ENCODE results near the gene C2orf68. TPM values are rescaled to one million over a fixed set of nuclear protein-coding genes. Genes with fewer than 3 reads are reported as not detected.
A peak's percentile ranks its signal among the peaks of the same experiment; 100 is the strongest.
"Not testable (repeated sequence)": the region's sequence is repeated elsewhere in the genome, so short reads cannot be mapped to it uniquely, and the experiment has no call there.

Gene C2orf68
- total RNA-seq, 4 donors from 2014 or later = 9.1 to 25.7 (median 16.7) TPM

- Histone ChIP-seq H3K9me3 (no peaks in the 10 kb centered on the region), H3K27ac (replicated peaks in 1 of 4) (no peak overlapping the region), H3K36me3 (peaks cover 44 to 63% (median 56%) of the 10 kb centered on the region in 4 donors), H3K4me1 (peaks cover 23 to 34% (median 32%) of the 10 kb centered on the region in 4 donors), H3K27me3 (no peaks in the 10 kb centered on the region), H3K4me3 (no peak overlapping the region)
- DNase-seq (ENCODE audit: extremely low spot score) = no peak
- intact Hi-C loops (cut with DNase I) = no loop called here
- no peak for TF ChIP-seq POLR2A (IDR thresholded peaks at IDR 0.05; ENCODE audit: low read depth)
- no peak for TF ChIP-seq CTCF (IDR thresholded peaks at IDR 0.05)
- no peak for TF ChIP-seq EP300 (IDR thresholded peaks at IDR 0.05)
- TF ChIP-seq POLR2AphosphoS5 (IDR thresholded peaks at IDR 0.05) = no peak
- 90% methylated on average over 6 of the region's 6 CpGs for WGBS
These were observed 7.8 kb upstream of the C2orf68 start for GRCh38 chr2:85619617-85620016.

GRCh38 chr2:85617723-85618122 is 5.9 kb upstream of the C2orf68 start:
- peaks cover 26 to 44% (median 38%) of the 10 kb centered on the region in 4 donors for H3K36me3 ChIP-seq
- intact Hi-C loops (cut with DNase I); DNase-seq (ENCODE audit: extremely low spot score); H3K9me3 ChIP-seq; H3K27ac ChIP-seq (replicated peaks in 1 of 4); H3K27me3 ChIP-seq: not testable (repeated sequence)
- 83% methylated on average over 5 of the region's 5 CpGs for WGBS
- H3K4me1 ChIP-seq = peaks cover 13 to 34% (median 32%) of the 10 kb centered on the region in 4 donors
- peak overlapping the region in 1 of 4 donors; percentile 98 for H3K4me3 ChIP-seq

- no peak for TF ChIP-seq CTCF (IDR thresholded peaks at IDR 0.05)
- no peak for TF ChIP-seq POLR2AphosphoS5 (IDR thresholded peaks at IDR 0.05)
- TF ChIP-seq EP300 (IDR thresholded peaks at IDR 0.05) = no peak
- no peak for TF ChIP-seq POLR2A (IDR thresholded peaks at IDR 0.05; ENCODE audit: low read depth)
- no peaks in the 10 kb centered on the region for H3K27me3 ChIP-seq
- H3K9me3 ChIP-seq = no peaks in the 10 kb centered on the region
- peaks cover 5 to 21% (median 16%) of the 10 kb centered on the region in 4 donors for H3K36me3 ChIP-seq
- DNase-seq (ENCODE audit: extremely low spot score) = no peak
- peak overlapping the region; percentile 67 to 98 (median 90) for H3K4me3 ChIP-seq
- H3K27ac ChIP-seq (replicated peaks in 1 of 4) = peak overlapping the region; percentile 82 to 94 (median 92)
- peaks cover 16 to 52% (median 45%) of the 10 kb centered on the region in 4 donors for H3K4me1 ChIP-seq
- 87% methylated on average over 17 of the region's 17 CpGs for WGBS
- intact Hi-C loops (cut with DNase I) = no loop called here
These were observed 3.5 kb upstream of the C2orf68 start for GRCh38 chr2:85615413-85615728.

GRCh38 chr2:85614757-85615156 is 2.9 kb upstream of the C2orf68 start:
- 90% methylated on average over 7 of the region's 7 CpGs for WGBS
- intact Hi-C loops (cut with DNase I); H3K9me3 ChIP-seq; DNase-seq (ENCODE audit: extremely low spot score); H3K27ac ChIP-seq (replicated peaks in 1 of 4); H3K27me3 ChIP-seq; H3K4me3 ChIP-seq: not testable (repeated sequence)
- H3K4me1 ChIP-seq = peaks cover 17 to 58% (median 51%) of the 10 kb centered on the region in 4 donors
- H3K36me3 ChIP-seq = peaks cover 5 to 19% (median 13%) of the 10 kb centered on the region in 4 donors

- peaks cover under 1 to 19% (median 12%) of the 10 kb centered on the region in 4 donors for H3K36me3 ChIP-seq
- H3K27me3 ChIP-seq = no peaks in the 10 kb centered on the region
- DNase-seq (ENCODE audit: extremely low spot score) = no peak
- intact Hi-C loops (cut with DNase I) = no loop called here
- peaks cover 20 to 65% (median 58%) of the 10 kb centered on the region in 4 donors for H3K4me1 ChIP-seq
- H3K9me3 ChIP-seq = no peaks in the 10 kb centered on the region
- TF ChIP-seq POLR2A (IDR thresholded peaks at IDR 0.05; ENCODE audit: low read depth) = no peak
- TF ChIP-seq EP300 (IDR thresholded peaks at IDR 0.05) = no peak
- TF ChIP-seq CTCF (IDR thresholded peaks at IDR 0.05) = no peak
- no peak for TF ChIP-seq POLR2AphosphoS5 (IDR thresholded peaks at IDR 0.05)
- H3K27ac ChIP-seq (replicated peaks in 1 of 4) = no peak overlapping the region
- WGBS = 90% methylated on average over 10 of the region's 10 CpGs
- H3K4me3 ChIP-seq = no peak overlapping the region
These were observed 2.0 kb upstream of the C2orf68 start for GRCh38 chr2:85613717-85614515.
